HepG2 (cell line): Measurements from ENCODE around the gene HSPA1A. TPM values are rescaled to one million over a fixed set of nuclear protein-coding genes. Genes with fewer than 3 reads are reported as not detected.

Experiments
- DR1 ChIP-seq: sonication (generic); formaldehyde crosslinking; IDR thresholded peaks from 2 replicates; pipeline ENCODE4 v1.8.0; 2021; ENCODE audit warnings: mild to moderate bottlenecking, missing genetic modification reagents, inconsistent platforms
- MED1 ChIP-seq: sonication (generic); formaldehyde crosslinking; IDR thresholded peaks from 2 replicates; pipeline ENCODE4 v1.4.0; 2020; ENCODE audit warnings: missing genetic modification reagents
- MXI1 ChIP-seq: IDR thresholded peaks from 3 replicates; pipeline ENCODE4 v1.6.1; 2012; ENCODE audit warnings: low read depth, low read length, inconsistent platforms, borderline replicate concordance
- ZNF292 ChIP-seq: sonication (generic); formaldehyde crosslinking; IDR thresholded peaks from 2 replicates; pipeline ENCODE4 v1.8.1; 2022; ENCODE audit warnings: mild to moderate bottlenecking, low read depth, missing genetic modification reagents, borderline replicate concordance
- ZNF333 ChIP-seq: sonication (generic); formaldehyde crosslinking; IDR thresholded peaks from 2 replicates; pipeline ENCODE4 v1.4.0; 2020; ENCODE audit warnings: mild to moderate bottlenecking, missing genetic modification reagents, borderline replicate concordance
- ZNF350 ChIP-seq: sonication (generic); formaldehyde crosslinking; IDR thresholded peaks from 2 replicates; pipeline ENCODE4 v1.4.0; 2020; ENCODE audit warnings: mild to moderate bottlenecking, low read depth, missing genetic modification reagents, borderline replicate concordance
- ZNF484 ChIP-seq: sonication (generic); formaldehyde crosslinking; IDR thresholded peaks from 2 replicates; pipeline ENCODE4 v1.5.1; 2020; ENCODE audit warnings: mild to moderate bottlenecking, low read depth, missing genetic modification reagents, borderline replicate concordance
- polyA plus RNA-seq, 8 experiments: library from polyadenylated mRNA; depleted of rRNA in 3 of 8; stranded (reverse) in 7 of 8; unstranded in 1 of 8; fragments of >200 nt; fragmentation: Illumina TruSeq in 4 of 8; extraction: Trizol in 4 of 8; gene quantifications; 2 replicates each; pipeline versions ENCODE4 v1.2.1 to v1.2.3, GENCODE V29; 2011 to 2016; ENCODE audit warnings: low read depth in 4 of 8, missing spikeins in 1 of 8, mixed read lengths in 1 of 8; ENCODE audit not compliant: insufficient read depth in 1 of 8
- total RNA-seq, 5 experiments: library from RNA; depleted of rRNA; stranded (reverse); fragments of >200 nt; fragmentation: Illumina TruSeq; extraction: Trizol; gene quantifications; 2 replicates each; pipeline ENCODE4 v1.2.3, GENCODE V29; 2016; ENCODE audit warnings: low read depth in 1 of 5
- TF ChIP-seq, protein P1 (sequence below): sonication (generic); formaldehyde crosslinking; IDR thresholded peaks from 2 replicates; pipeline ENCODE4 v1.4.0; 2020; ENCODE audit warnings: mild to moderate bottlenecking, missing genetic modification reagents, borderline replicate concordance
- TF ChIP-seq, protein P2 (sequence below): IDR thresholded peaks from 2 replicates; pipeline ENCODE4 v1.6.1; 2016; ENCODE audit warnings: mild to moderate bottlenecking
- TF ChIP-seq, protein P3 (sequence below): sonication (generic); formaldehyde crosslinking; IDR thresholded peaks from 2 replicates; pipeline ENCODE4 v1.4.0; 2020; ENCODE audit warnings: mild to moderate bottlenecking, low read depth, missing genetic modification reagents
- TF ChIP-seq, protein P4 (sequence below): sonication (generic); formaldehyde crosslinking; conservative IDR thresholded peaks from 2 replicates; pipeline ENCODE4 v1.8.0; 2022; ENCODE audit warnings: low read depth, missing genetic modification reagents
- TF ChIP-seq, protein P5 (sequence below): sonication (generic); formaldehyde crosslinking; IDR thresholded peaks from 2 replicates; pipeline ENCODE4 v1.4.0; 2020; ENCODE audit warnings: missing genetic modification reagents

Gene HSPA1A
- total and polyA plus RNA-seq, 2 of the 13 experiments (the other 11 are each of a cell fraction or from before 2014, with no cell fraction given), result 44.5 to 85.0 TPM

DNA sequence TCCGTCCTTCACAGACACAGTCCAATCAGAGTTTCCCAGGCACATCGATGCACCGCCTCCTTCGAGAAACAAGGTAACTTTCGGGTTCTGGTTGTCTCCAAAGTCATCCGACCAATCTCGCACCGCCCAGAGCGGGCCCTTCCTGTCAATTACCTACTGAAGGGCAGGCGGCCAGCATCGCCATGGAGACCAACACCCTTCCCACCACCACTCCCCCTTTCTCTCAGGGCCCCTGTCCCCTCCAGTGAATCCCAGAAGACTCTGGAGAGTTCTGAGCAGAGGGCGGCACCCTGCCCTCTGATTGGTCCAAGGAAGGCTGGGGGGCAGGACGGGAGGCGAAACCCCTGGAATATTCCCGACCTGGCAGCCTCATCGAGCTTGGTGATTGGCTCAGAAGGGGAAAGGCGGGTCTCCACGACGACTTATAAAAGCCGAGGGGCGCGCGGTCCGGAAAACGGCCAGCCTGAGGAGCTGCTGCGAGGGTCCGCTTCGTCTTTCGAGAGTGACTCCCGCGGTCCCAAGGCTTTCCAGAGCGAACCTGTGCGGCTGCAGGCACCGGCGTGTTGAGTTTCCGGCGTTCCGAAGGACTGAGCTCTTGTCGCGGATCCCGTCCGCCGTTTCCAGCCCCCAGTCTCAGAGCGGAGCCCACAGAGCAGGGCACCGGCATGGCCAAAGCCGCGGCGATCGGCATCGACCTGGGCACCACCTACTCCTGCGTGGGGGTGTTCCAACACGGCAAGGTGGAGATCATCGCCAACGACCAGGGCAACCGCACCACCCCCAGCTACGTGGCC is 12.1 kb downstream of the HSPA1A start, which contains the start of gene HSPA1B (continued):
- TF ChIP-seq, protein P1, sequence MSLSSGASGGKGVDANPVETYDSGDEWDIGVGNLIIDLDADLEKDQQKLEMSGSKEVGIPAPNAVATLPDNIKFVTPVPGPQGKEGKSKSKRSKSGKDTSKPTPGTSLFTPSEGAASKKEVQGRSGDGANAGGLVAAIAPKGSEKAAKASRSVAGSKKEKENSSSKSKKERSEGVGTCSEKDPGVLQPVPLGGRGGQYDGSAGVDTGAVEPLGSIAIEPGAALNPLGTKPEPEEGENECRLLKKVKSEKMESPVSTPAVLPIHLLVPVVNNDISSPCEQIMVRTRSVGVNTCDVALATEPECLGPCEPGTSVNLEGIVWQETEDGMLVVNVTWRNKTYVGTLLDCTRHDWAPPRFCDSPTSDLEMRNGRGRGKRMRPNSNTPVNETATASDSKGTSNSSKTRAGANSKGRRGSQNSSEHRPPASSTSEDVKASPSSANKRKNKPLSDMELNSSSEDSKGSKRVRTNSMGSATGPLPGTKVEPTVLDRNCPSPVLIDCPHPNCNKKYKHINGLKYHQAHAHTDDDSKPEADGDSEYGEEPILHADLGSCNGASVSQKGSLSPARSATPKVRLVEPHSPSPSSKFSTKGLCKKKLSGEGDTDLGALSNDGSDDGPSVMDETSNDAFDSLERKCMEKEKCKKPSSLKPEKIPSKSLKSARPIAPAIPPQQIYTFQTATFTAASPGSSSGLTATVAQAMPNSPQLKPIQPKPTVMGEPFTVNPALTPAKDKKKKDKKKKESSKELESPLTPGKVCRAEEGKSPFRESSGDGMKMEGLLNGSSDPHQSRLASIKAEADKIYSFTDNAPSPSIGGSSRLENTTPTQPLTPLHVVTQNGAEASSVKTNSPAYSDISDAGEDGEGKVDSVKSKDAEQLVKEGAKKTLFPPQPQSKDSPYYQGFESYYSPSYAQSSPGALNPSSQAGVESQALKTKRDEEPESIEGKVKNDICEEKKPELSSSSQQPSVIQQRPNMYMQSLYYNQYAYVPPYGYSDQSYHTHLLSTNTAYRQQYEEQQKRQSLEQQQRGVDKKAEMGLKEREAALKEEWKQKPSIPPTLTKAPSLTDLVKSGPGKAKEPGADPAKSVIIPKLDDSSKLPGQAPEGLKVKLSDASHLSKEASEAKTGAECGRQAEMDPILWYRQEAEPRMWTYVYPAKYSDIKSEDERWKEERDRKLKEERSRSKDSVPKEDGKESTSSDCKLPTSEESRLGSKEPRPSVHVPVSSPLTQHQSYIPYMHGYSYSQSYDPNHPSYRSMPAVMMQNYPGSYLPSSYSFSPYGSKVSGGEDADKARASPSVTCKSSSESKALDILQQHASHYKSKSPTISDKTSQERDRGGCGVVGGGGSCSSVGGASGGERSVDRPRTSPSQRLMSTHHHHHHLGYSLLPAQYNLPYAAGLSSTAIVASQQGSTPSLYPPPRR (CRISPR knock-in tag), result peak; percentile 44; the same call in 1 of the 2 replicates
- TF ChIP-seq, protein P2, sequence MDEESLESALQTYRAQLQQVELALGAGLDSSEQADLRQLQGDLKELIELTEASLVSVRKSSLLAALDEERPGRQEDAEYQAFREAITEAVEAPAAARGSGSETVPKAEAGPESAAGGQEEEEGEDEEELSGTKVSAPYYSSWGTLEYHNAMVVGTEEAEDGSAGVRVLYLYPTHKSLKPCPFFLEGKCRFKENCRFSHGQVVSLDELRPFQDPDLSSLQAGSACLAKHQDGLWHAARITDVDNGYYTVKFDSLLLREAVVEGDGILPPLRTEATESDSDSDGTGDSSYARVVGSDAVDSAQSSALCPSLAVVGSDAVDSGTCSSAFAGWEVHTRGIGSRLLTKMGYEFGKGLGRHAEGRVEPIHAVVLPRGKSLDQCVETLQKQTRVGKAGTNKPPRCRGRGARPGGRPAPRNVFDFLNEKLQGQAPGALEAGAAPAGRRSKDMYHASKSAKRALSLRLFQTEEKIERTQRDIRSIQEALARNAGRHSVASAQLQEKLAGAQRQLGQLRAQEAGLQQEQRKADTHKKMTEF (CRISPR knock-in tag), result peak; percentile 64
- TF ChIP-seq ZNF484 (CRISPR knock-in tag) (no peak; the same call in 1 of the 2 replicates), MED1 (peak; percentile 75), MXI1 (peak; percentile 87), ZNF350 (peak; percentile 79; the same call in 1 of the 2 replicates), DR1 (CRISPR knock-in tag) (peak; percentile 98), ZNF292 (CRISPR knock-in tag) (0 out of 2 replicates have a peak, but pooled peaks have one; percentile 28), ZNF333 (CRISPR knock-in tag) (0 out of 2 replicates have a peak, but pooled peaks have one; percentile 57)
- TF ChIP-seq, protein P3, sequence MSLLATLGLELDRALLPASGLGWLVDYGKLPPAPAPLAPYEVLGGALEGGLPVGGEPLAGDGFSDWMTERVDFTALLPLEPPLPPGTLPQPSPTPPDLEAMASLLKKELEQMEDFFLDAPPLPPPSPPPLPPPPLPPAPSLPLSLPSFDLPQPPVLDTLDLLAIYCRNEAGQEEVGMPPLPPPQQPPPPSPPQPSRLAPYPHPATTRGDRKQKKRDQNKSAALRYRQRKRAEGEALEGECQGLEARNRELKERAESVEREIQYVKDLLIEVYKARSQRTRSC (CRISPR knock-in tag), result no peak
- TF ChIP-seq, protein P4, sequence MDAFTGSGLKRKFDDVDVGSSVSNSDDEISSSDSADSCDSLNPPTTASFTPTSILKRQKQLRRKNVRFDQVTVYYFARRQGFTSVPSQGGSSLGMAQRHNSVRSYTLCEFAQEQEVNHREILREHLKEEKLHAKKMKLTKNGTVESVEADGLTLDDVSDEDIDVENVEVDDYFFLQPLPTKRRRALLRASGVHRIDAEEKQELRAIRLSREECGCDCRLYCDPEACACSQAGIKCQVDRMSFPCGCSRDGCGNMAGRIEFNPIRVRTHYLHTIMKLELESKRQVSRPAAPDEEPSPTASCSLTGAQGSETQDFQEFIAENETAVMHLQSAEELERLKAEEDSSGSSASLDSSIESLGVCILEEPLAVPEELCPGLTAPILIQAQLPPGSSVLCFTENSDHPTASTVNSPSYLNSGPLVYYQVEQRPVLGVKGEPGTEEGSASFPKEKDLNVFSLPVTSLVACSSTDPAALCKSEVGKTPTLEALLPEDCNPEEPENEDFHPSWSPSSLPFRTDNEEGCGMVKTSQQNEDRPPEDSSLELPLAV (CRISPR knock-in tag), result no peak
- TF ChIP-seq, protein P5, sequence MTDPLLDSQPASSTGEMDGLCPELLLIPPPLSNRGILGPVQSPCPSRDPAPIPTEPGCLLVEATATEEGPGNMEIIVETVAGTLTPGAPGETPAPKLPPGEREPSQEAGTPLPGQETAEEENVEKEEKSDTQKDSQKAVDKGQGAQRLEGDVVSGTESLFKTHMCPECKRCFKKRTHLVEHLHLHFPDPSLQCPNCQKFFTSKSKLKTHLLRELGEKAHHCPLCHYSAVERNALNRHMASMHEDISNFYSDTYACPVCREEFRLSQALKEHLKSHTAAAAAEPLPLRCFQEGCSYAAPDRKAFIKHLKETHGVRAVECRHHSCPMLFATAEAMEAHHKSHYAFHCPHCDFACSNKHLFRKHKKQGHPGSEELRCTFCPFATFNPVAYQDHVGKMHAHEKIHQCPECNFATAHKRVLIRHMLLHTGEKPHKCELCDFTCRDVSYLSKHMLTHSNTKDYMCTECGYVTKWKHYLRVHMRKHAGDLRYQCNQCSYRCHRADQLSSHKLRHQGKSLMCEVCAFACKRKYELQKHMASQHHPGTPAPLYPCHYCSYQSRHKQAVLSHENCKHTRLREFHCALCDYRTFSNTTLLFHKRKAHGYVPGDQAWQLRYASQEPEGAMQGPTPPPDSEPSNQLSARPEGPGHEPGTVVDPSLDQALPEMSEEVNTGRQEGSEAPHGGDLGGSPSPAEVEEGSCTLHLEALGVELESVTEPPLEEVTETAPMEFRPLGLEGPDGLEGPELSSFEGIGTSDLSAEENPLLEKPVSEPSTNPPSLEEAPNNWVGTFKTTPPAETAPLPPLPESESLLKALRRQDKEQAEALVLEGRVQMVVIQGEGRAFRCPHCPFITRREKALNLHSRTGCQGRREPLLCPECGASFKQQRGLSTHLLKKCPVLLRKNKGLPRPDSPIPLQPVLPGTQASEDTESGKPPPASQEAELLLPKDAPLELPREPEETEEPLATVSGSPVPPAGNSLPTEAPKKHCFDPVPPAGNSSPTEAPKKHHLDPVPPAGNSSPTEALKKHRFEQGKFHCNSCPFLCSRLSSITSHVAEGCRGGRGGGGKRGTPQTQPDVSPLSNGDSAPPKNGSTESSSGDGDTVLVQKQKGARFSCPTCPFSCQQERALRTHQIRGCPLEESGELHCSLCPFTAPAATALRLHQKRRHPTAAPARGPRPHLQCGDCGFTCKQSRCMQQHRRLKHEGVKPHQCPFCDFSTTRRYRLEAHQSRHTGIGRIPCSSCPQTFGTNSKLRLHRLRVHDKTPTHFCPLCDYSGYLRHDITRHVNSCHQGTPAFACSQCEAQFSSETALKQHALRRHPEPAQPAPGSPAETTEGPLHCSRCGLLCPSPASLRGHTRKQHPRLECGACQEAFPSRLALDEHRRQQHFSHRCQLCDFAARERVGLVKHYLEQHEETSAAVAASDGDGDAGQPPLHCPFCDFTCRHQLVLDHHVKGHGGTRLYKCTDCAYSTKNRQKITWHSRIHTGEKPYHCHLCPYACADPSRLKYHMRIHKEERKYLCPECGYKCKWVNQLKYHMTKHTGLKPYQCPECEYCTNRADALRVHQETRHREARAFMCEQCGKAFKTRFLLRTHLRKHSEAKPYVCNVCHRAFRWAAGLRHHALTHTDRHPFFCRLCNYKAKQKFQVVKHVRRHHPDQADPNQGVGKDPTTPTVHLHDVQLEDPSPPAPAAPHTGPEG (CRISPR knock-in tag), result peak; percentile 56; the same call in 1 of the 2 replicates
